OCI-LY7 (cell line): Measurements from ENCODE around the gene MCF2L2. TPM values are rescaled to one million over a fixed set of nuclear protein-coding genes. Genes with fewer than 3 reads are reported as not detected.
A peak's percentile ranks its signal among the peaks of the same experiment; 100 is the strongest.

Source experiments
- BruUV-seq: library from RNA; stranded (reverse); fragments of 400-500 nt; replicated peaks from 2 replicates; lab custom pipeline; 2021; lab: Mats Ljungman, UMichigan
- CTCF ChIA-PET: fragments of 300-600 bp; sonication (Branson Sonifier 250); formaldehyde crosslinking; loops from one replicate; lab custom pipeline; 2022; ENCODE audit warnings: antibody characterized with exemption; ENCODE audit not compliant: unreplicated experiment; lab: Charles Lee
- POLR2A ChIA-PET: fragments of 300-600 bp; sonication (Branson Sonifier 250); formaldehyde crosslinking; loops from one replicate; lab custom pipeline; 2022; ENCODE audit warnings: antibody characterized with exemption; lab: Charles Lee
- DNase-seq: peaks from one replicate; pipeline ENCODE4 v3.0.0-alpha.2; 2015; ENCODE audit warnings: low spot score
- H2AFZ ChIP-seq: fragments of 200-600 bp; sonication (generic), shearing (Covaris generic); 2 replicates; pipeline ENCODE4 v1.6.1; 2014; ENCODE audit warnings: mild to moderate bottlenecking, antibody characterized with exemption, low read length, moderate library complexity
- H3K27ac ChIP-seq: fragments of 200-600 bp; sonication (generic); 2 replicates; pipeline ENCODE4 v1.5.1; 2014; ENCODE audit warnings: mixed run types, low read depth, mild to moderate bottlenecking, moderate library complexity, low read length, inconsistent platforms; ENCODE audit not compliant: poor library complexity, severe bottlenecking
- H3K36me3 ChIP-seq: fragments of 200-600 bp; sonication (generic); 2 replicates; pipeline ENCODE4 v1.6.1; 2014; ENCODE audit warnings: mild to moderate bottlenecking, antibody characterized with exemption, low read length, moderate library complexity, mixed read lengths; ENCODE audit not compliant: insufficient read depth
- H3K4me1 ChIP-seq: fragments of 200-600 bp; sonication (generic); 2 replicates; pipeline ENCODE4 v1.5.1; 2014; ENCODE audit warnings: mild to moderate bottlenecking, low read length; ENCODE audit not compliant: insufficient read depth, poor library complexity, severe bottlenecking
- H3K4me2 ChIP-seq: fragments of 200-600 bp; sonication (generic); 2 replicates; pipeline ENCODE4 v1.6.1; 2014; ENCODE audit warnings: mild to moderate bottlenecking, low read length
- H3K4me3 ChIP-seq: fragments of 200-600 bp; sonication (generic); 2 replicates; pipeline ENCODE4 v1.5.1; 2014; ENCODE audit warnings: mild to moderate bottlenecking, low read depth, low read length; ENCODE audit not compliant: poor library complexity, severe bottlenecking
- H3K79me2 ChIP-seq: fragments of 200-600 bp; sonication (generic); 2 replicates; pipeline ENCODE4 v1.6.1; 2016; ENCODE audit warnings: low read depth, mild to moderate bottlenecking, low read length, moderate library complexity, mixed read lengths; ENCODE audit not compliant: insufficient read depth
- H3K9me2 ChIP-seq: fragments of 200-600 bp; sonication (generic); 2 replicates; pipeline ENCODE4 v1.6.1; 2016; ENCODE audit warnings: mild to moderate bottlenecking, low read length, mixed read lengths; ENCODE audit not compliant: insufficient read depth
- H3K9me3 ChIP-seq: fragments of 200-600 bp; sonication (generic); 2 replicates; pipeline ENCODE4 v1.6.1; 2014; ENCODE audit warnings: mild to moderate bottlenecking, mixed run types, low read length, mixed read lengths
- H4K20me1 ChIP-seq: fragments of 200-600 bp; sonication (generic); 2 replicates; pipeline ENCODE4 v1.6.1; 2014; ENCODE audit warnings: mild to moderate bottlenecking, antibody characterized with exemption, low read length, moderate library complexity, mixed read lengths; ENCODE audit not compliant: insufficient read depth
- EZH2phosphoT487 ChIP-seq: fragments of 200-600 bp; sonication (generic); IDR thresholded peaks from 2 replicates; pipeline ENCODE4 v1.6.1; 2018; ENCODE audit warnings: low read depth, borderline replicate concordance, mild to moderate bottlenecking, mixed run types, antibody characterized with exemption, low read length, moderate library complexity, mixed read lengths
- intact Hi-C: fragments of 100-400 bp; cut with micrococcal nuclease; formaldehyde crosslinking; loops from one replicate; pipeline ENCODE4 v1.10.0; 2022; ENCODE audit not compliant: unreplicated experiment
- total RNA-seq, 2 experiments: library from RNA; depleted of rRNA in 1 of 2; stranded (reverse); fragments of >200 nt in 1 of 2; shearing (Covaris generic) in 1 of 2; gene quantifications; 2 replicates each; pipeline ENCODE4 v1.2.3, GENCODE V29; 2014 to 2022
- TF ChIP-seq, protein P1 (sequence below): fragments of 200-600 bp; sonication (generic); conservative IDR thresholded peaks from 2 replicates; pipeline ENCODE4 v1.5.1; 2014; ENCODE audit warnings: mild to moderate bottlenecking, antibody characterized with exemption, low read length, moderate library complexity, mixed read lengths

MCF2L2 gene
- total RNA-seq, 2 experiments from 2014 or later: 6.6 to 8.0 TPM

DNA sequence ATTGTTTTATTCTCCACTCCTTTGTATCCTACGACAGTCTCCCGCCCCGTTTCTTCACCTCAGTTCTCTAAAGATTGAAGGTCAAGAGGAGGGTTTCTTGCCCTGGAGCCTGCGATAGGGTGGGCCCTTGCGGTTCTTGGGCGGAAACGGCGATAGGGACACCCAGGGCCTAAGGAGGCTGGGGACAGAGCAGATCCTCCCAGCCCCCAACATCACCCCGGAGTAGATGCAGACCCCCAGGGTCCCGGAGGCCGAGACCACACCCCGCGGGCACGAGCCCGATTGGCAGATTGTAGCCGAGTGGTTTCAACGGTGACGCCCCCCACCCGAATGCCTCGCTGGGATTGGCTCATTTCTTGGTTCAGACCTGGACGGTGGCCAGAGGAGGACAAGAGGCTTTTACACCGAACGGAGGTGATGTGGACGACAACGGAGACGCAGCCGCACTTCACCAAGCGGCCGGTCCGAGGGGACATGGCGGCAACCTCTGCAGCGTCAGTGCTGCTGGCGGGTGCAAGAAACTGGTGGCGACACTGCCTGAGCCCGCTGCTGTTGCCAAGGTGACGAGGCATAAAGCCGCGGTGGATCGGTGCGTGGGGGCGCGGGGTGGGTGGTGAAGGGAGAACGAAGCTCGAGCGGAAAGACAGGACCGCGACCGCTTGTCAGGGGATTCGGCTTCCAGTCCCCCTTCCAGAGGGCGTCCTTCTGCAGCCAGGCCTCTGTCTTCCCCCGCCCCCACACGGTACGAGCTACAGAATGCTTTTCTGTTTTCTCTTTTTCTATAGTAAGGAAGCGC is 19.0 kb upstream of the MCF2L2 start:
- no peak overlapping the region for H3K27ac ChIP-seq
- CTCF ChIA-PET: no interaction called here
- no TSS peak for BruUV-seq

GRCh38 chr3:183446838-183447205 is 18.4 kb upstream of the MCF2L2 start:
- TF ChIP-seq EZH2phosphoT487: no peak
- TF ChIP-seq, protein P1, sequence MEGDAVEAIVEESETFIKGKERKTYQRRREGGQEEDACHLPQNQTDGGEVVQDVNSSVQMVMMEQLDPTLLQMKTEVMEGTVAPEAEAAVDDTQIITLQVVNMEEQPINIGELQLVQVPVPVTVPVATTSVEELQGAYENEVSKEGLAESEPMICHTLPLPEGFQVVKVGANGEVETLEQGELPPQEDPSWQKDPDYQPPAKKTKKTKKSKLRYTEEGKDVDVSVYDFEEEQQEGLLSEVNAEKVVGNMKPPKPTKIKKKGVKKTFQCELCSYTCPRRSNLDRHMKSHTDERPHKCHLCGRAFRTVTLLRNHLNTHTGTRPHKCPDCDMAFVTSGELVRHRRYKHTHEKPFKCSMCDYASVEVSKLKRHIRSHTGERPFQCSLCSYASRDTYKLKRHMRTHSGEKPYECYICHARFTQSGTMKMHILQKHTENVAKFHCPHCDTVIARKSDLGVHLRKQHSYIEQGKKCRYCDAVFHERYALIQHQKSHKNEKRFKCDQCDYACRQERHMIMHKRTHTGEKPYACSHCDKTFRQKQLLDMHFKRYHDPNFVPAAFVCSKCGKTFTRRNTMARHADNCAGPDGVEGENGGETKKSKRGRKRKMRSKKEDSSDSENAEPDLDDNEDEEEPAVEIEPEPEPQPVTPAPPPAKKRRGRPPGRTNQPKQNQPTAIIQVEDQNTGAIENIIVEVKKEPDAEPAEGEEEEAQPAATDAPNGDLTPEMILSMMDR: no peak
- intact Hi-C loops: no loop called here
- Histone ChIP-seq H2AFZ (peak overlapping the region; percentile 94), H3K9me3 (peaks cover 26% of the 10 kb centered on the region), H3K4me3 (peak overlapping the region; percentile 73), H3K4me1 (peaks cover 8% of the 10 kb centered on the region), H3K4me2 (peak overlapping the region; percentile 89), H3K9me2 (no peaks in the 10 kb centered on the region), H3K27ac (no peak overlapping the region), H4K20me1 (no peaks in the 10 kb centered on the region), H3K36me3 (no peaks in the 10 kb centered on the region), H3K79me2 (no peaks in the 10 kb centered on the region)
- no TSS peak for BruUV-seq
- CTCF ChIA-PET: no interaction called here
- no peak for DNase-seq
- POLR2A ChIA-PET: interaction anchor here (0.6 to 0.7 kb wide), 4 partner anchors 12 to 803 kb away, joined by 3 to 4 read pairs (median 3); no protein-coding TSS in a partner anchor

More for the DNA sequence above, 19.0 kb upstream of the MCF2L2 start:
- Histone ChIP-seq H4K20me1 (no peaks in the 10 kb centered on the region), H3K4me3 (peak overlapping the region; percentile 73), H3K4me1 (peaks cover 8% of the 10 kb centered on the region), H3K9me3 (peaks cover 26% of the 10 kb centered on the region), H3K9me2 (no peaks in the 10 kb centered on the region), H3K4me2 (peak overlapping the region; percentile 89), H2AFZ (peak overlapping the region; percentile 94), H3K79me2 (no peaks in the 10 kb centered on the region), H3K36me3 (no peaks in the 10 kb centered on the region)
- POLR2A ChIA-PET: interaction anchor here (0.5 to 1.0 kb wide), 8 partner anchors 8 to 1801 kb away, joined by 3 to 5 read pairs (median 3); partner anchors contain the start of gene MCF2L2
- intact Hi-C loops: no loop called here
- DNase-seq: peak; percentile 71
- TF ChIP-seq, protein P1: peak; percentile 30; the same call in 1 of the 2 replicates
- no peak for TF ChIP-seq EZH2phosphoT487

DNA sequence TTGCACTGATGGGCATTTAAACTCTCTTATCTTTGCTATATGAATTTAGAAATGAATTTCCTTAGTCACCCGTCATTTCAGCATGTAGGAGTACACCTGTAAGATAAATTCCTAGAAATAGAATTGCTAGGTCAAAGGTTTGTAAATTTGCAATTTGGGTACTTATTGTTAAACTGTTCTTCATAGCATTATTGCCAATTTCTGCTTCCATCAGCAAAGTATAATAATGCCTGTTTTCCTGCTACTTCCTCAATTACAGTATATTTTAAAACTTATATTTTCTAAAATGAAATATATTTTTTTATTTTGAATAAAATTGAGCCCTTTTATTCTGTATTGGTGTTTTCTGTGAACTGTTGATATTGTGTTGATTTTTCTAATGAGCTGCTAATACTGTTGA is 16.3 kb upstream of the MCF2L2 start:
- no peak for DNase-seq
- Histone ChIP-seq H3K79me2 (no peaks in the 10 kb centered on the region), H3K9me2 (no peaks in the 10 kb centered on the region), H3K9me3 (peaks cover 26% of the 10 kb centered on the region), H3K36me3 (no peaks in the 10 kb centered on the region), H3K27ac (no peak overlapping the region), H3K4me1 (peaks cover 8% of the 10 kb centered on the region), H2AFZ (no peak overlapping the region), H4K20me1 (no peaks in the 10 kb centered on the region), H3K4me2 (no peak overlapping the region), H3K4me3 (no peak overlapping the region)
- intact Hi-C loops: no loop called here
- TF ChIP-seq, protein P1: no peak
- no peak for TF ChIP-seq EZH2phosphoT487
- ChIA-PET CTCF (no interaction called here), POLR2A (no interaction called here)
- no TSS peak for BruUV-seq
